ENCODE data around the gene UACA.

- TF ChIP-seq CTCF (IDR thresholded peaks at IDR 0.05) (no peak), ZNF671 (CRISPR knock-in tag; IDR thresholded peaks at IDR 0.05) (no peak), TEAD4 (CRISPR knock-in tag; IDR thresholded peaks at IDR 0.05) (no peak), NR2C2 (CRISPR knock-in tag; IDR thresholded peaks at IDR 0.05) (no peak), ZNF416 (CRISPR knock-in tag; IDR thresholded peaks at IDR 0.05) (no peak), SP1 (CRISPR knock-in tag; conservative IDR thresholded peaks at IDR 0.05) (no peak), E2F5 (CRISPR knock-in tag; IDR thresholded peaks at IDR 0.05) (no peak), ELF4 (CRISPR knock-in tag; IDR thresholded peaks at IDR 0.05; ENCODE audit: low read depth) (no peak), KAT7 (CRISPR knock-in tag; IDR thresholded peaks at IDR 0.05; ENCODE audit: borderline replicate concordance) (no peak), ATF2 (CRISPR knock-in tag; IDR thresholded peaks at IDR 0.05; ENCODE audit: borderline replicate concordance, low read depth) (no peak), ZNF263 (CRISPR knock-in tag; IDR thresholded peaks at IDR 0.05; ENCODE audit: low read depth) (no peak), NFYB (CRISPR knock-in tag; conservative IDR thresholded peaks at IDR 0.05; ENCODE audit: low read depth) (no peak), ZBTB43 (CRISPR knock-in tag; IDR thresholded peaks at IDR 0.05) (no peak)
- TF ChIP-seq, protein P1, sequence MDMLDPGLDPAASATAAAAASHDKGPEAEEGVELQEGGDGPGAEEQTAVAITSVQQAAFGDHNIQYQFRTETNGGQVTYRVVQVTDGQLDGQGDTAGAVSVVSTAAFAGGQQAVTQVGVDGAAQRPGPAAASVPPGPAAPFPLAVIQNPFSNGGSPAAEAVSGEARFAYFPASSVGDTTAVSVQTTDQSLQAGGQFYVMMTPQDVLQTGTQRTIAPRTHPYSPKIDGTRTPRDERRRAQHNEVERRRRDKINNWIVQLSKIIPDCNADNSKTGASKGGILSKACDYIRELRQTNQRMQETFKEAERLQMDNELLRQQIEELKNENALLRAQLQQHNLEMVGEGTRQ (CRISPR knock-in tag; IDR thresholded peaks at IDR 0.05), result no peak
Measured at GRCh38 chr15:70702584-70702983, 60.8 kb downstream of the UACA start.
